VCaP (cell line): ENCODE data around the gene SYT1.

Source experiments
- H3K27ac ChIP-seq: fragments of 450-650 bp; 2 replicates; pipeline ENCODE4 v1.5.1; 2017
- TF ChIP-seq, protein P1 (sequence below): fragments of 450-650 bp; conservative IDR thresholded peaks from 2 replicates; pipeline ENCODE4 v1.5.1; 2017; ENCODE audit warnings: mild to moderate bottlenecking, moderate library complexity

Gene SYT1

GRCh38 chr12:78929075-78929418, 64.5 kb downstream of the SYT1 start:
- TF ChIP-seq, protein P1, sequence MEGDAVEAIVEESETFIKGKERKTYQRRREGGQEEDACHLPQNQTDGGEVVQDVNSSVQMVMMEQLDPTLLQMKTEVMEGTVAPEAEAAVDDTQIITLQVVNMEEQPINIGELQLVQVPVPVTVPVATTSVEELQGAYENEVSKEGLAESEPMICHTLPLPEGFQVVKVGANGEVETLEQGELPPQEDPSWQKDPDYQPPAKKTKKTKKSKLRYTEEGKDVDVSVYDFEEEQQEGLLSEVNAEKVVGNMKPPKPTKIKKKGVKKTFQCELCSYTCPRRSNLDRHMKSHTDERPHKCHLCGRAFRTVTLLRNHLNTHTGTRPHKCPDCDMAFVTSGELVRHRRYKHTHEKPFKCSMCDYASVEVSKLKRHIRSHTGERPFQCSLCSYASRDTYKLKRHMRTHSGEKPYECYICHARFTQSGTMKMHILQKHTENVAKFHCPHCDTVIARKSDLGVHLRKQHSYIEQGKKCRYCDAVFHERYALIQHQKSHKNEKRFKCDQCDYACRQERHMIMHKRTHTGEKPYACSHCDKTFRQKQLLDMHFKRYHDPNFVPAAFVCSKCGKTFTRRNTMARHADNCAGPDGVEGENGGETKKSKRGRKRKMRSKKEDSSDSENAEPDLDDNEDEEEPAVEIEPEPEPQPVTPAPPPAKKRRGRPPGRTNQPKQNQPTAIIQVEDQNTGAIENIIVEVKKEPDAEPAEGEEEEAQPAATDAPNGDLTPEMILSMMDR: no peak
- no peak overlapping the region for H3K27ac ChIP-seq

- no peak overlapping the region for H3K27ac ChIP-seq
- TF ChIP-seq, protein P1: no peak
Observed at GRCh38 chr12:78931466-78931990, 67.0 kb downstream of the SYT1 start.

DNA sequence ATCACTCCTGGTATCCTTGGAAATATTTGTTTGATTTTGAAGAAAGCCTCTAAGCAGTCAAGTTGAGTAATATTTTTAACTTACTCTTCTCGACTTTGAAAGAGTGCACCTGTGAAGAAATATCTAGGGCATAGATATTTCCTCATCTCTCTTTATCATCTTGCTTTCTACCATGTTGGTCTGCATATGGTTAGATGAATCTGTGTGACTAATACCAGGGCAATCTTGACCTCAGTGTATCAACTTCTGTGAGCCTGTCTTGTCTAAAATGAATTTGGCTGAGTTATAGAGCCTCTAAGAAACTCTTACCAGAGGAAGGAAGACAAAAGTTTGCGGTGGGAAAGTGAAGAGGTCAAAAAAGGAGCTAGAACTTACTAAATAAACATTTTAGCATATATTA, 68.4 kb downstream of the SYT1 start:
- no peak overlapping the region for H3K27ac ChIP-seq
- TF ChIP-seq, protein P1: no peak

- H3K27ac ChIP-seq: no peak overlapping the region
- TF ChIP-seq, protein P1: no peak
Observed at GRCh38 chr12:78938341-78939084, 73.9 kb downstream of the SYT1 start.

GRCh38 chr12:78949532-78949931, 85.0 kb downstream of the SYT1 start:
- TF ChIP-seq, protein P1: no peak
- no peak overlapping the region for H3K27ac ChIP-seq

DNA sequence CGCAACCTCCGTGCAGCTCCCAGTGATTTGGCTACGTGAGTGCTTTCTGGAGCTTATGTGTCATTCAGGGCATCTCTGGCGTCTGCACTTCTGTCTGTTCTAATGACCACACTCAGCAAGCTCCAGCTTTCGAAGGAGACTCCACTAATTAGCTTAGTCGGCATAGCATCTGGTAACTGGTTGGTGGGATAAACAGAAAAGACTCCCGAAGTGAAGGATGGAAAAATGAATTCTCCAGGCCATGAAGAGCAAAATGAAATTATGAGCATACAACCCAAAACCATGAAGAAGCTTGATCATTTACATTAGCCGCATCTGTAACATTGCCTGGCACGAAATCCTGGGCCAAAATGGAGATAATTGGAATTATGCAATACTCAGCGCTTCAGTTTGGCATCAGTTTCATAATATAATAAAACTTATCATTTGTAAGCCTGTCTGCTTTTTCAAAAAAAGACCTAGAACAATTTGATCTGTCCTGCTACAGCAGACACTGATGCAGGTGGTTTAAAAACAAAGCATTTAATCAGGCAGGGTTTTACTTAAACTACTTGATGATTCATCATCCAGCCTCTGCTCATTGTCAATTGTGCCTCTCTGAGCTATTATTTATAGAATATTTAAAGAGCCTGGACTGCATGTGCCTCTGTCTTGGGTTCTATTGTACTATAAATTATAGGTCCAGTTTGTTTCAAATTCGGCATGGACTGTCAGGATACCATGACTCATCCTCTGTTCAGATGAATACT, 87.4 kb downstream of the SYT1 start:
- TF ChIP-seq, protein P1: no peak
- H3K27ac ChIP-seq: no peak overlapping the region

- TF ChIP-seq, protein P1: no peak
- no peak overlapping the region for H3K27ac ChIP-seq
Observed at GRCh38 chr12:78952552-78952929, 88.0 kb downstream of the SYT1 start.
